CD4-positive, alpha-beta T cell treated with Interleukin-1 beta for 1 hour (primary cell): ENCODE measurements around the gene FAAP20.

Experiments used
- DNase-seq, 2 donors: peaks; one replicate each; pipeline ENCODE4 v3.0.0-alpha.2; 2020 to 2022

The FAAP20 gene

GRCh38 chr1:2193514-2194281, 874 bp downstream of the FAAP20 start:
- no peak for DNase-seq

DNA sequence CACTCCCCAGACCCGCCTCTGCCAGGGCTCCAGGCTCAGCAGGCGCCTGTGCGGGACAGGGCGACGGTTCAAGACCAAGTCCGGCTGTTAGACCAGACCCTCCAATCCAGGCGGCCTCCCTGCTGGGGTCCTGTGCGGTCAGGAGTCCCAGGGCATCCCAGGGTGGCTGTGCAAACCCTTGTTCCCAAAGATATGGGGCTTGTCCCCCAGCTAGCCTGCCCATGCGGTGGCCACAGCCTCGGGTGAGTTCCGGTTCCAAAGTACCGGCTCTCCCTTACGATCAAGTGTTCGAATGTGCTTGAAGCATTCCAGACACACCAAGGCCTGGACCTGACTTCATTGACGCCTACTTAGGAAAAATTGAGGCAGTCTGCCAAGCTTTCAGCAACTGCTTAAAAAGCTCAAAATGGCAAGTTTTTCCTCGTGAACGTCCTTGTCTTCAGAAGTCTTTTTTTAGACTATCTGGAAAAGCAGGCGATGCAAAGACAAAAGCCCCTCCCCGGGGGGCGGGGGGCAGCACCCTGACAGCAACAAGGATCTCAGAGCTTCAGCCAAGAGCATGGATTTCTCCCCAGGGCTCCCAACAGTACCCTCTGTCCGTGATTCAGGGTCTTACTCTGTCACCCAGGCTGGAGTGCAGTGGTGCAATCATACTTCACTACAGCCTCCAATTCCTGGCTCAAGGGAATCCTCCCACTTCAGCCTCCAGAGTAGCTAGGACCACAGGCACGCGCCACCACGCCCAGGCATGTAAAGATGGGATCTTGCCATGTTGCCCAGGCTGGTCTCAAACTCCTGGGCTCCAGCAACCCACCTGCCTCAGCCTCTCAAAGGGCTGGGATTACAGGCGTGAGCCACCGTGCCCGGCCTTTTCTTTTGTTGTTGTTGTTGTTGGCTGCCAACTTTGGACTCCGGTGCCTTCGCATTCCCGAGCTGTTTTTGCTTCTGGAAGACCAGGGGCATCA, 2.3 kb downstream of the FAAP20 start:
- DNase-seq, result no peak

- no peak for DNase-seq
These were observed 4.0 kb downstream of the FAAP20 start for GRCh38 chr1:2190491-2190976.

DNA sequence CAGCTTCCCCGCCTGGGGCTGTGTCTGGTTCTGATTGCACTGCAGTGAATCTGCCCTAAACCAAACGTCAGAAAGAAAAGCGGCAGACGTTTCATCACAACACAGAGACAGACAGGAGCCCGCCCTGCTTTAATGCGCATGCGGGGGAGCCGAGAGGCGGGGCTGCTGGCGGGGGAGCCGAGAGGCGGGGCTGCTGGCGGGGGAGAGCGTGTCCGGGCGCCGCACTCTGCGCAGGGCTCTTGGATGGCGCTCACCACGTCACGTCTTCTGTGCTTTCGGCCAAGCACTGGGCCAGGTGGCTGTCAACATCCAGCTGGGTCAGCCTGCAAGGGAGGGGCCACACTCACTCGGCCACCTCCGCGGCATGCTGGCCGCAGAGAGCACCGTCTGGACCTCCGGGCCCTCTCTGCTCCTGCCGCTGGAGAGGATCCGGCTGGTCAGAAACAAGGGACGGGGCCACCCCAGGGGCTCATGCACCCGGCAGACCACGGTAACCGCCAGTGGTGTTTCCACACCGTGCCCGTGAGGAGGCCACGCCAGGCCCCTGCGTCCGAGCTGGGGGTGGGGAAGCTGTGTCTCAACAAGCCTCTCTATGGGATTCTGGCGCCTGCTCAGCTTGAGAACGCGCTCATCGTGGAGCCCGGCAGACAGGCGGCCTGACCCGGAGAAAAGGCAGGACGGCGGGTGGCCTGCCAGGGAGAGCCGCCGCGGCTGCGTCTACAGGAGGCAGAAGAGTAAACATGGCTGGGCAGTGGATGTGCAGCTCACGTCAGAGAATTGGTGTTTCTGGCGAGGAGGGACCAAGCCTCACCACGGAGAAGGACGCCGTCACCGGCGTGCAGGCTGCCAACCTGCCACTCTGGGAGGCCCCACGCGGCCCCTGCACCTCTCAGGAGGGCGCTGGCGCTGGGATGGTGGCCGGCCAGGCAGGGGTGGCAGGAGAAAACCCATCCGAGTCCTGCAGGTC, 4.8 kb downstream of the FAAP20 start:
- peak; percentile 94 to 95 for DNase-seq

DNA sequence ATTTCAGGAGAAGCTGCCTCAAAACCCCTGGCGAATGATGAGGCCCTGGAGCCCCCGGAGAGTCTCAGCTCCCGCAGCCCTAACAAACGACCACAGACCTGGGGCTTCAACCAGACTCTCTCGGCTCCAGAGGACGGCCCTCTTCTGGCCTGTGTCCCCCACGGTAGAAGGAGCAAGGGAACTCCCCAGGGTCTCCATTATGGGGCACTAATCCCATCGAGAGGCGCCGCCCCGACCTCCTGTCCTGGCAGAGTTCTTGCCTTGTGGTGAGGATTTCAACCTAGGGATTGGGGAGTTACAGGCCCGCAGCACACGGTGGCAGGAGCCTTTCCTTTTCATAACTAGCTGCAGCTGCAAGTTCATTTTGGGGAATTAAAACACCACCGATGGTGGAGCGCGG, 6.2 kb downstream of the FAAP20 start:
- no peak for DNase-seq

DNA sequence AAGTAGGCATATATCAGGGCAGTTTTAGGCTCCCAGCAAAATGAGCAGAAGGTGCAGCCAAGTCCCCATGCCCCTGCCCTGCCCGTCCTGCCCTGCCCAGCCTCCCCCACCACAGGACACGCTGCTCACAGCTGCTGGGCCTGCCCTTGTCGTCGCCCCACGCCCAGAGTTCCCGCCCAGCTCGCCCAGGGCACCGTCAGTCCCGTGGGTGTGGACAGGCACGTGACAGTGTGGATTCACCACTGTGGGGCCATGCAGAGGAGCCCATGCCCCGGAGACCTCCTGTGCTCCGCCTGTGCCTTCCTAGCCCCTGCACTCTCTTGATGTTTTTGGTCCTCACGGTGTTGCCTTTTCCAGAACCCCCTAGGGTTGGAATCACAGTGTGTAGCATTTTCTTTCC, 7.0 kb downstream of the FAAP20 start:
- no peak for DNase-seq

DNA sequence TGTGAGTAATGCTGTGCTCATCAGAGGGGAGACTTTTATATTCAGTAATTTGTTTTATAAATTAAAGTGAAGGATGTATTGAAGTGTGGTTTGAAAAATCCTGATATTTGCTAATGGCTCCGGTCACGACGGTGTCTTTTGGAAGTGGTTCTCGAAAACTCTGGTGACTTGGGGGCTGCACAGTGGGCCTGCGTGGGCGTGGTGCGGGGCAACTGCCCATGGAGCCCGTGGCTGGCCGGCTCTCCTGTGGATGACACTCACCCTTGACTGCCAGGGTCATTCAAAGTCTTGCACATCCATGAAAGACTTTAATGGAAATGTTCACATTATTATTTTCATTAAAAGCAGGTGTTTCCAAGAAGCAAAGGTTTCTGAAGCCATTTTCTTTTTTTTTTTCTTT, 7.7 kb downstream of the FAAP20 start:
- no peak for DNase-seq

GRCh38 chr1:2185880-2186855, 8.4 kb downstream of the FAAP20 start:
- DNase-seq, result no peak

GRCh38 chr1:2184934-2185333, 9.6 kb downstream of the FAAP20 start:
- no peak for DNase-seq

GRCh38 chr1:2184531-2184930, 10.0 kb downstream of the FAAP20 start:
- no peak for DNase-seq

DNA sequence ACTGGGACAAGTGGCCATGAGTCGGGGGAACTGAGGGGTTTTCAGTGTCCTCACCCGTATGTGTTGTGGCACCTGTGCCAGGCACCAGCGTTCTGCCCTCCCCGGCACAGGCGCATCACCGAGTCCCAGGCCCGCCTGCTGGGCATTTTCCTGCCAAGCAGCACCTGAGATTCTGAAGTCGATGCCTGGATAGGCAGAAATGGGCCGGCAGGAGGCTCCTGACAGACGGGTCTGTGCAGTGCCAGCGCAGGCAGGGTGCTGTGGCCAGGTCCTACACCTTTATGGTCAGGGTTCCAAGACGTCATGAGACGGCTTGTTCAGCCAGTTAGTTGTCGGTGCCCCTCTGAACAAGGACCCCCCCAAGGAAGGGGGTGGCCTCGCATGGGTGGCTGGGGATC, 10.6 kb downstream of the FAAP20 start:
- DNase-seq, result no peak

- no peak for DNase-seq
These were observed 12.2 kb downstream of the FAAP20 start for GRCh38 chr1:2182376-2182775.

DNA sequence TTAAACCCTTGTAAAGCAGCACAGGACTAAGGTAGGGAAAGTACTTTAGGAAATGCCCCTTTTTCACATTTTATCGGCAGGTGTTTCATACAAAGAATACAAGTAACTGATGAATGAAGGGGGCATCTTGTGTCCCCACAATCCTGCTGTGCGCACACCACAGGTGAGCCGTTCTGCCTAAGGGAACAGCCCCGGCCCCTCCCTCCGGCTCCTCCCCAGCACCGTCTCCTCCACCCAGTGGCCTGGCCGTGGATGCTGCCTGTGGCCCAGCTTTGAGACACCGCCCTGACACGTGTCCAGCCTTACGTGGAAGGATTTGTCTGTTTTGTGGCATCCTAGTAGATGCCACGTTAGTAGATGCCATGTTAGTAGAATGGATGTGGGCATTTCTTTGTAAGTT, 12.8 kb downstream of the FAAP20 start:
- DNase-seq, result no peak

- no peak for DNase-seq
These were observed 13.3 kb downstream of the FAAP20 start for GRCh38 chr1:2181271-2181670.

- no peak for DNase-seq
These were observed 14.0 kb downstream of the FAAP20 start for GRCh38 chr1:2180297-2181245.

- no peak for DNase-seq
These were observed 15.1 kb downstream of the FAAP20 start for GRCh38 chr1:2179283-2180013.

DNA sequence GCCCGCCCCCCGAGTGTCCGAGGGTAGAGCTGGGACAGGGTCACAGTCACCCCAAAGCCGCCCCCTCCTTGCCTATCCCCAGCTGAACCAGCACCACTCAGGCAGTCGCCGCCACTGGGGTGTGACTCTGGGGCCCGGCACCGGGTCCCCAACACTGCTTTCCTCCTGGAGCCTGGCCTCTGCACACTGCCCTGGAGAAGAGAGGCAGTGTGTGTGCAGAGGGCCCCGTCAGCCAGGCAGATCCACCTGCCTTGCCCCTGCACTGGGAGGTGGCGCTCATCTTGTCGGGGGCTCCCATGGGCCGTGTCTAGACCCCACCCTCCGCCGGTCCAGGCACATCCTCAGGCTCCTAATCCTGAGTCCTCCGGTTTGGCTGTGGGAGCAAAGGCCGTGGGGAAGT, 15.7 kb downstream of the FAAP20 start:
- no peak for DNase-seq

DNA sequence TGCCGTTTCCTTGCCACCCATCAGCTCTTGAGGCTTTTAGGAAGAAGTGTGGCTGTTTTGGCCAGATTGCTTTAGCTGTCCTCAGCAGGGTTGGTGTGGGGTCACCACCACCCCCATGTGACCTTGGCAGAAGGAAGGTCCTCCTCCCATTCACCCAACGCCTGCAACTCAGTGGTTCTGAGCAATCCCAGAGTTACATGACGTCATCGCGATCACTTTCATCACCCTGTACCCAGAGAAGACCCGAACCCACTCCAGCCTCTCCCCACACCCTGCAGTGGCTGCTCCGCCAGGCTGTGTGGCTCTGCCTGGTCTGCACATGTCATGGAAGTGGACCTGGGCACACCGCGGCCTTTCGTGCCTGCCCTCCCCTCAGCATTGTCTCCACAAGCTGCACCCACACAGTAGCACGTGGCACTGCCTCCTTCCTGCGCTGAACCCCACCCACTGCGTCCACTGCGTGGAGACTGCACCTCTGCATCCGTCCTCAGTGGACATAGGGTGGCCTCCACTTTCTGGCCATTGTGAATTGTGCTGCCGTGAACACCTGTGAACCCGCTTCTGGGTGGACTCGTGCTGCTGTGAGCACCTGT, 16.5 kb downstream of the FAAP20 start:
- no peak for DNase-seq

GRCh38 chr1:2177541-2177940, 17.0 kb downstream of the FAAP20 start:
- DNase-seq, result no peak
